ENCODE data around the gene AMMECR1. TPM values are rescaled to one million over a fixed set of nuclear protein-coding genes. Genes with fewer than 3 reads are reported as not detected.

Gene AMMECR1
- total RNA-seq, 4 donors from 2014 or later, result 1.0 to 12.1 (median 6.9) TPM

GRCh38 chrX:110145854-110146253 lies 172.0 kb downstream of the AMMECR1 start:
- Histone ChIP-seq H3K4me1 (no peaks in the 10 kb centered on the region), H3K36me3 (no peaks in the 10 kb centered on the region), H3K27ac (peak overlapping the region in 1 of 2 donors; percentile 18), H3K4me3 (no peak overlapping the region), H3K27me3 (no peaks in the 10 kb centered on the region), H3K9me3 (no peaks in the 10 kb centered on the region)
- DNase-seq, result peak; percentile 20 to 22
- no peak for TF ChIP-seq POLR2A (IDR thresholded peaks at IDR 0.05)
- TF ChIP-seq CTCF (IDR thresholded peaks at IDR 0.05), result peak; percentile 46 to 67 (median 52)
- intact Hi-C loops (cut with DNase I; ENCODE audit: low total_unique reads), result no loop called here

- no peak for TF ChIP-seq POLR2A (IDR thresholded peaks at IDR 0.05)
- no peak for TF ChIP-seq CTCF (IDR thresholded peaks at IDR 0.05)
- no peak for DNase-seq
- Histone ChIP-seq H3K27me3 (no peaks in the 10 kb centered on the region), H3K36me3 (no peaks in the 10 kb centered on the region), H3K4me1 (no peaks in the 10 kb centered on the region), H3K4me3 (no peak overlapping the region), H3K9me3 (no peaks in the 10 kb centered on the region), H3K27ac (no peak overlapping the region)
- intact Hi-C loops (cut with DNase I; ENCODE audit: low total_unique reads), result no loop called here
Observed at GRCh38 chrX:110145311-110145710, 172.6 kb downstream of the AMMECR1 start.

Small RNA genes lying within 50 kb of the gene (small RNA-seq; reads per million reads assigned to genes)
- gene GNG5P2, result not detected
- gene SNORD96B, result 0.24 reads per million

Other genes starting within 250 kb of the AMMECR1 start
- under 1 TPM in 2 of 4 donors, not detected in 2; 0.40 to 0.48 TPM for gene RTL9, start 40.8 kb upstream of the AMMECR1 start, total RNA-seq

Data from uterus (tissue), 4 donors.